HG02623 (cell line): ENCODE measurements around the gene TP53TG3D.
"Not testable (repeated sequence)": the region's sequence is repeated elsewhere in the genome, so short reads cannot be mapped to it uniquely, and the experiment has no call there.

Experiments used
- ATAC-seq: cut with Tn5 transposase; IDR thresholded peaks from one replicate; pipeline ENCODE4 v1.9.1; 2021; ENCODE audit warnings: moderate library complexity; ENCODE audit not compliant: unreplicated experiment

The TP53TG3D gene

DNA sequence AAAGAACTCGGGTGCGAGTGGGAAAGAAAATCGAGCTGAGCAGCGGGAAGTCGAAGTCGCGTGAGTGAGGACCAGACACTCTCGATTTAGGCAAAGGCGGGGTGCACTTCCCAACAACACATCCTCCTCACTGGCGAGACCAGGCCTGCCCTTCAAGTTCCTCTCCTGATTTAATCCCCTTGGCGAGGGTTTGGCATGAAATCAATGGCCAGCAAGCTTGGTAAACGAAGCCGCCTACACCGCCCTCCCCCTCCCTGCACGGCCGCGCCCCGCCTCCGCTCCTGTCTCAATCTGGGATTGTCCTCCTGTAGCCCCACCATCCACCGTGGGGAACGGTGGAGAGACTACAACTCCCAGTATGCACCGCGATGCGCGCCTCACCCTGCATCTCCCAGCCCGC is at the start of gene TP53TG3D:
Gene TP53TG3D (plus strand): TSS at position 301 of the 400 bp plus-strand sequence. CDS start 68 bp downstream, at position 369.
- not testable (repeated sequence) for ATAC-seq

- not testable (repeated sequence) for ATAC-seq
These were observed 421 bp downstream of the TP53TG3D start for GRCh38 chr16:32253507-32253906.

GRCh38 chr16:32261526-32261925 is 8.4 kb downstream of the TP53TG3D start:
- not testable (repeated sequence) for ATAC-seq

- ATAC-seq = not testable (repeated sequence)
These were observed 10.5 kb downstream of the TP53TG3D start for GRCh38 chr16:32263552-32263951.

DNA sequence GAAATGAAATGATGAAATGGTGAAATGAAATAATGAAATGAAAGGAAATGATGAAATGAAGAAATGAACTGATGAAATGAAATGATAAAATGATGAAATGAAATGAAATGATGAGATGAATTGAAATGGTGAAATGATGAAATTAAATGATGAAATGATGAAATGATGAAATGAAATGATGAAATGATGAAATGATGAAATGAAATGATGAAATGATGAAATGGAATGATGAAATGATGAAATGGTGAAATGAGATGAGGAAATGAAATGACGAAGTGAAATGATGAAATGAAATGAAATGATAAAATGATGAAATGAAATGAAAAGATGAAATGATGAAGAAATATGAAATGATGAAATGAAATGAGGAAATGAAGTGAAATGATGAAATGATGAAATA is 28.8 kb downstream of the TP53TG3D start:
- ATAC-seq = not testable (repeated sequence)

- not testable (repeated sequence) for ATAC-seq
These were observed 29.9 kb downstream of the TP53TG3D start for GRCh38 chr16:32283024-32283423.

DNA sequence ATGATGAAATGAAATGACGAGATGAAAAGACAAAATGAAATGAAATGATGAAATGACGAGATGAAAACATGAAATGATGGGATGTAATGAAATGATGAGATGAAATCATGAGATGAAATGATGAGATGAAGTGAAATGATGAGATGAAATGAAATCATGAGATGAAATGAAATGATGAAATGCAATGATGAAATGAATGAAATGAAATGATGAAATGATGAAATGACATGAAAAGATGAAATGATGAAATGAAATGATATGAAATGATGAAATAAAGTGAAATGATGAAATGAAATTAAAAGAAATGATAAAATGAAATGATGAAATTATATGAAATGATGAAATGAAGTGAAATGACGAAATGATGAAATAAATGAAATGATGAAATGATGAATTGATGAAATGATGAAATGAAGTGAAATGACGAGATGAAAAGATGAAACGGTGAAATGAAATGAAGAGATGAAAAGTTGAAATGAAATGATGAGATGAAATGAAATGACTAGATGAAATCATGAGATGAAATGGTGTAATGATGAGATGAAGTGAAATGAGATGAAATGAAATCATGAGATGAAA is 30.9 kb downstream of the TP53TG3D start:
- ATAC-seq = not testable (repeated sequence)

GRCh38 chr16:32284800-32285796 is 32.0 kb downstream of the TP53TG3D start:
- ATAC-seq = not testable (repeated sequence)

GRCh38 chr16:32286193-32286592 is 33.1 kb downstream of the TP53TG3D start:
- not testable (repeated sequence) for ATAC-seq

GRCh38 chr16:32287743-32288142 is 34.7 kb downstream of the TP53TG3D start:
- not testable (repeated sequence) for ATAC-seq

- not testable (repeated sequence) for ATAC-seq
These were observed 36.1 kb downstream of the TP53TG3D start for GRCh38 chr16:32289197-32289596.

DNA sequence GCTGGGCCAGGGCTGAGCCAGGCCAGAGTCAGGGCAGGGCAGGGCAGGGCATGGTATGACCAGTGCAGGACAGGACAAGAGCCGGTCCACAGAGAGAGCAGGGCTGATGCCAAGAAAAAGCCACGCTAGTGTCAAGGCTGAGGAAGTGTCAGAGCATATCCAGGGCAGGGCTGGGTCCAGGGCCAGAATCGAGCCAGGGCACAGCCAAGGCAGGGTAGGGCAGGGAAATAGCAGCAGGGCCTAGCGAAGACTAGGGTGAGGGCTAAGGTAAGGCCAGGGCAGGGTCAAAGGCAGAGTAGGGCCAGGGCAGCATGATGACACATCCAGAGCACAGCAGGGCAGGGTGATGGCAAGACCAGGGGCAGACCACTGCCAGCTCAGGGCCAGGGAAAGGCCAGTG is 49.7 kb downstream of the TP53TG3D start:
- ATAC-seq = not testable (repeated sequence)
